ENCODE measurements around the gene C9orf78. TPM values are rescaled to one million over a fixed set of nuclear protein-coding genes. Genes with fewer than 3 reads are reported as not detected.
"Not testable (repeated sequence)": the region's sequence is repeated elsewhere in the genome, so short reads cannot be mapped to it uniquely, and the experiment has no call there.

The C9orf78 gene
- total and polyA plus RNA-seq, 4 donors, result 31.1 to 84.2 (median 50.9) TPM

- DNase-seq (ENCODE audit: low spot score); H3K27me3 ChIP-seq (ENCODE audit: control insufficient read depth in 4 of 4, insufficient read depth in 4 of 4, low read length in 3 of 4); H3K9me3 ChIP-seq (ENCODE audit: control insufficient read depth in 4 of 4, low read length in 3 of 4); H3K27ac ChIP-seq (ENCODE audit: low read depth in 1 of 2, low read length in 2 of 2); H3K36me3 ChIP-seq (ENCODE audit: control insufficient read depth in 4 of 4, insufficient read depth in 3 of 4, low read depth in 1 of 4, low read length in 3 of 4); H3K4me3 ChIP-seq (ENCODE audit: low read depth in 1 of 3, low read length in 3 of 3); H3K9ac ChIP-seq (ENCODE audit: low read depth in 1 of 2, low read length in 2 of 2); H3K4me1 ChIP-seq (ENCODE audit: control insufficient read depth in 4 of 4, insufficient read depth in 4 of 4, low read length in 3 of 4): not testable (repeated sequence)
- WGBS, result 80% methylated on average over 2 of the region's 2 CpGs
Observed at GRCh38 chr9:129796029-129796428, 39.0 kb downstream of the C9orf78 start.

- Histone ChIP-seq H3K36me3 (ENCODE audit: control insufficient read depth in 4 of 4, insufficient read depth in 3 of 4, low read depth in 1 of 4, low read length in 3 of 4) (no peaks in the 10 kb centered on the region), H3K27me3 (ENCODE audit: control insufficient read depth in 4 of 4, insufficient read depth in 4 of 4, low read length in 3 of 4) (peaks cover 0 to 2% (median 0%) of the 10 kb centered on the region in 4 donors)
Observed at GRCh38 chr9:129794549-129794948, 40.5 kb downstream of the C9orf78 start.

More at GRCh38 chr9:129794549-129794948, 40.5 kb downstream of the C9orf78 start:
- no peak for DNase-seq (ENCODE audit: low spot score)
- 78% methylated on average over 8 of the region's 8 CpGs for WGBS
- Histone ChIP-seq H3K9ac (ENCODE audit: low read depth in 1 of 2, low read length in 2 of 2) (no peak overlapping the region), H3K4me1 (ENCODE audit: control insufficient read depth in 4 of 4, insufficient read depth in 4 of 4, low read length in 3 of 4) (no peaks in the 10 kb centered on the region), H3K27ac (ENCODE audit: low read depth in 1 of 2, low read length in 2 of 2) (no peak overlapping the region), H3K9me3 (ENCODE audit: control insufficient read depth in 4 of 4, low read length in 3 of 4) (no peaks in the 10 kb centered on the region), H3K4me3 (ENCODE audit: low read depth in 1 of 3, low read length in 3 of 3) (no peak overlapping the region)
- TF ChIP-seq JUND (IDR thresholded peaks at IDR 0.05), result no peak
- no peak for TF ChIP-seq MAX (IDR thresholded peaks at IDR 0.05)
- TF ChIP-seq FOXA2 (IDR thresholded peaks at IDR 0.05), result no peak
- no peak for TF ChIP-seq YY1 (IDR thresholded peaks at IDR 0.05)
- TF ChIP-seq CTCF (IDR thresholded peaks at IDR 0.05; ENCODE audit: low read depth, low read length, missing input control), result no peak
- no peak for TF ChIP-seq ZBTB33 (IDR thresholded peaks at IDR 0.05)
- TF ChIP-seq REST (IDR thresholded peaks at IDR 0.05), result no peak
- TF ChIP-seq NR2F2 (IDR thresholded peaks at IDR 0.05), result no peak
- TF ChIP-seq RXRA (IDR thresholded peaks at IDR 0.05), result no peak
- TF ChIP-seq HNF4A (conservative IDR thresholded peaks at IDR 0.05), result no peak
- TF ChIP-seq ATF3 (IDR thresholded peaks at IDR 0.05), result no peak

All from liver (tissue), 9 donors.